OCI-LY3 (cell line): ENCODE results near the gene ADORA1.

Experiments used
- CTCF ChIP-seq: fragments of 200-600, 300-600 bp; sonication (generic); IDR thresholded peaks from 2 replicates; pipeline ENCODE4 v1.5.1; 2014; ENCODE audit warnings: antibody characterized with exemption, low read length, low read depth
- EZH2phosphoT487 ChIP-seq: fragments of 200-600 bp; shearing (Covaris generic); IDR thresholded peaks from 2 replicates; pipeline ENCODE4 v1.6.1; 2018; ENCODE audit warnings: antibody characterized with exemption, mixed run types, low read depth

- TF ChIP-seq CTCF (no peak), EZH2phosphoT487 (no peak)
Observed at GRCh38 chr1:203161703-203162102, 34.2 kb downstream of the ADORA1 start.
